HCT116 (cell line): ENCODE measurements around the gene CDKAL1. TPM values are rescaled to one million over a fixed set of nuclear protein-coding genes. Genes with fewer than 3 reads are reported as not detected.

ENCODE experiments used
- ATAC-seq: fragments of 200-7000 bp; cut with Tn5 transposase; 2 replicates; pipeline ENCODE4 v1.9.1; 2020; ENCODE audit warnings: mild to moderate bottlenecking, moderate library complexity
- BruUV-seq: library from RNA; stranded (reverse); fragments of 400-500 nt; replicated peaks from 2 replicates; lab custom pipeline; 2021; lab: Mats Ljungman, UMichigan
- CTCF ChIA-PET: fragments of 300-600 bp; sonication (Branson Sonifier 250); formaldehyde crosslinking; loops from one replicate; lab custom pipeline; 2021; ENCODE audit warnings: antibody characterized with exemption; lab: Charles Lee
- POLR2A ChIA-PET: fragments of 300-600, 350-600 bp; sonication (Branson Sonifier 250); formaldehyde crosslinking; loops from one replicate; lab custom pipeline; 2021; ENCODE audit warnings: antibody characterized with exemption; lab: Charles Lee
- RAD21 ChIA-PET, 2 experiments: fragments of 300-600 bp; sonication (Branson Sonifier 250); formaldehyde crosslinking; loops; one replicate each; lab custom pipeline; 2023; ENCODE audit warnings: low total read pairs in 2 of 2; ENCODE audit not compliant: uncharacterized antibody in 2 of 2, unreplicated experiment in 2 of 2, low non-redundant PET in 1 of 2; lab: Charles Lee
- DNase-seq: peaks from one replicate; pipeline ENCODE4 v3.0.0-alpha.2; 2010; ENCODE audit warnings: low read depth, low spot score
- H2AFZ ChIP-seq: fragments of 200-600 bp; shearing (Covaris generic), sonication (generic); 2 replicates; pipeline ENCODE4 v1.6.1; 2017; ENCODE audit warnings: low read depth, mixed run types, mixed read lengths, antibody characterized with exemption, low read length; ENCODE audit not compliant: poor library complexity, severe bottlenecking
- H3K27ac ChIP-seq: 2 replicates; pipeline ENCODE4 v1.5.1; 2012; ENCODE audit warnings: low read depth, low read length
- H3K27me3 ChIP-seq: fragments of 200-600 bp; sonication (generic); 2 replicates; pipeline ENCODE4 v1.6.1; 2016; ENCODE audit warnings: mixed run types, low read length, mixed read lengths; ENCODE audit not compliant: insufficient read depth
- H3K36me3 ChIP-seq, 2 experiments: fragments of 200-500 bp in 1 of 2; fragments of 200-600 bp in 1 of 2; sonication (Bioruptor generic) in 1 of 2; sonication (generic) in 1 of 2; 2 replicates each; pipeline versions ENCODE4 v1.5.1 to v1.6.1; 2014 to 2016; ENCODE audit warnings: low read length in 2 of 2, inconsistent platforms in 1 of 2, mixed read lengths in 1 of 2, mixed run types in 1 of 2; ENCODE audit not compliant: insufficient read depth in 2 of 2, control insufficient read depth in 1 of 2
- H3K4me1 ChIP-seq, 2 experiments: fragments of 200-600 bp in 1 of 2; sonication (generic) in 1 of 2; 2 replicates each; pipeline versions ENCODE4 v1.5.1 to v1.6.1; 2012 to 2017; ENCODE audit warnings: low read length in 2 of 2, inconsistent platforms in 1 of 2, mild to moderate bottlenecking in 1 of 2, mixed read lengths in 1 of 2, mixed run types in 1 of 2, moderate library complexity in 1 of 2; ENCODE audit not compliant: insufficient read depth in 2 of 2, control insufficient read depth in 1 of 2
- H3K4me2 ChIP-seq: fragments of 200-600 bp; sonication (generic); 2 replicates; pipeline ENCODE4 v1.6.1; 2017; ENCODE audit warnings: mixed run types, low read length, mixed read lengths
- H3K4me3 ChIP-seq, 2 experiments: fragments of 200-600 bp in 1 of 2; sonication (generic) in 1 of 2; replicated peaks in 1 of 2; 2 replicates each; pipeline ENCODE4 v1.5.1; 2011 to 2016; ENCODE audit warnings: low read length in 2 of 2, control low read depth in 1 of 2, low read depth in 1 of 2, mild to moderate bottlenecking in 1 of 2, mixed read lengths in 1 of 2, mixed run types in 1 of 2
- H3K79me2 ChIP-seq: fragments of 200-600 bp; sonication (generic); 2 replicates; pipeline ENCODE4 v1.6.1; 2017; ENCODE audit warnings: mild to moderate bottlenecking, mixed run types, low read length, moderate library complexity, mixed read lengths; ENCODE audit not compliant: insufficient read depth
- H3K9ac ChIP-seq: fragments of 200-600 bp; sonication (generic); 2 replicates; pipeline ENCODE4 v1.6.1; 2016; ENCODE audit warnings: low read length, mixed read lengths
- H3K9me2 ChIP-seq: fragments of 200-600 bp; sonication (generic), shearing (Covaris generic); 2 replicates; pipeline ENCODE4 v1.6.1; 2017; ENCODE audit warnings: mixed run types, mild to moderate bottlenecking, moderate library complexity; ENCODE audit not compliant: insufficient read depth
- H3K9me3 ChIP-seq, 2 experiments: fragments of 200-500 bp in 1 of 2; fragments of 200-600 bp in 1 of 2; sonication (Bioruptor generic) in 1 of 2; sonication (generic) in 1 of 2; 2 replicates each; pipeline ENCODE4 v1.6.1; 2014 to 2017; ENCODE audit warnings: low read length in 2 of 2, mixed read lengths in 2 of 2, inconsistent platforms in 1 of 2, low read depth in 1 of 2, mild to moderate bottlenecking in 1 of 2, mixed run types in 1 of 2, moderate library complexity in 1 of 2; ENCODE audit not compliant: control insufficient read depth in 1 of 2, insufficient read depth in 1 of 2
- H4K20me1 ChIP-seq: fragments of 200-600 bp; sonication (generic), shearing (Covaris generic); 2 replicates; pipeline ENCODE4 v1.6.1; 2017; ENCODE audit warnings: mixed run types, mild to moderate bottlenecking, moderate library complexity; ENCODE audit not compliant: insufficient read depth
- CBX3 ChIP-seq: IDR thresholded peaks from 2 replicates; pipeline ENCODE4 v1.6.1; 2012; ENCODE audit warnings: low read depth
- CEBPB ChIP-seq: IDR thresholded peaks from 2 replicates; pipeline ENCODE4 v1.6.1; 2012; ENCODE audit warnings: low read depth
- ELF1 ChIP-seq: IDR thresholded peaks from 2 replicates; pipeline ENCODE4 v1.6.1; 2012; ENCODE audit warnings: low read depth, borderline replicate concordance
- EZH2 ChIP-seq: fragments of 200-600 bp; sonication (generic); IDR thresholded peaks from 2 replicates; pipeline ENCODE4 v1.6.1; 2017; ENCODE audit warnings: antibody characterized with exemption, mixed run types
- EZH2phosphoT487 ChIP-seq: fragments of 200-600 bp; IDR thresholded peaks from 2 replicates; pipeline ENCODE4 v1.6.1; 2018; ENCODE audit warnings: antibody characterized with exemption, borderline replicate concordance
- JUND ChIP-seq: IDR thresholded peaks from 2 replicates; pipeline ENCODE4 v1.6.1; 2012
- POLR2A ChIP-seq: IDR thresholded peaks from 2 replicates; pipeline ENCODE4 v1.7.0; 2011; ENCODE audit warnings: borderline replicate concordance; ENCODE audit not compliant: insufficient read depth, insufficient read length; ENCODE audit errors: extremely low read depth
- POLR2AphosphoS5 ChIP-seq: IDR thresholded peaks from 2 replicates; pipeline ENCODE4 v1.6.1; 2011; ENCODE audit warnings: mild to moderate bottlenecking, low read depth, low read length, moderate library complexity
- RAD21 ChIP-seq: IDR thresholded peaks from 2 replicates; pipeline ENCODE4 v1.6.1; 2012; ENCODE audit warnings: low read depth, mild to moderate bottlenecking
- SP1 ChIP-seq: IDR thresholded peaks from 2 replicates; pipeline ENCODE4 v1.6.1; 2012; ENCODE audit warnings: low read depth
- SRF ChIP-seq: IDR thresholded peaks from 2 replicates; pipeline ENCODE4 v1.6.1; 2012; ENCODE audit warnings: low read depth
- TCF7L2 ChIP-seq: IDR thresholded peaks from 2 replicates; pipeline ENCODE4 v1.7.0; 2011; ENCODE audit warnings: borderline replicate concordance, inconsistent platforms; ENCODE audit not compliant: insufficient read depth, insufficient read length; ENCODE audit errors: extremely low read depth
- YY1 ChIP-seq: IDR thresholded peaks from 2 replicates; pipeline ENCODE4 v1.6.1; 2011; ENCODE audit warnings: low read length, low read depth, moderate library complexity, mild to moderate bottlenecking; ENCODE audit not compliant: insufficient replicate concordance; ENCODE audit errors: extremely low read depth
- ZBTB33 ChIP-seq: IDR thresholded peaks from 2 replicates; pipeline ENCODE4 v1.6.1; 2011; ENCODE audit warnings: mild to moderate bottlenecking, low read length, moderate library complexity; ENCODE audit not compliant: insufficient replicate concordance; ENCODE audit errors: extremely low read depth
- ZFX ChIP-seq: fragments of 450-650 bp; IDR thresholded peaks from 2 replicates; pipeline ENCODE4 v1.6.1; 2017
- ZNF274 ChIP-seq: fragments of 200-500 bp; sonication (Bioruptor generic); IDR thresholded peaks from 2 replicates; pipeline ENCODE4 v1.6.1; 2014; ENCODE audit warnings: mild to moderate bottlenecking, low read depth, low read length, inconsistent platforms
- intact Hi-C: fragments of 100-400 bp; cut with micrococcal nuclease; formaldehyde crosslinking; loops from 2 replicates; pipeline ENCODE4 v1.10.0; 2022
- total RNA-seq: library from RNA; stranded (reverse); gene quantifications from one replicate; pipeline ENCODE4 v1.2.1, GENCODE V29; 2021; ENCODE audit not compliant: unreplicated experiment
- TF ChIP-seq, protein P1 (sequence below): IDR thresholded peaks from 2 replicates; pipeline ENCODE4 v1.6.1; 2012
- TF ChIP-seq, protein P2 (sequence below): IDR thresholded peaks from 2 replicates; pipeline ENCODE4 v1.6.1; 2012

Gene CDKAL1
- total RNA-seq, 1 experiment from 2014 or later = 14.9 TPM

- Histone ChIP-seq H3K9me3 (no peaks in the 10 kb centered on the region), H3K79me2 (peaks cover 5% of the 10 kb centered on the region; the same call in 1 of the 2 replicates), H3K4me3 (no peak overlapping the region), H3K4me1 (peaks cover 5% of the 10 kb centered on the region in 2 experiments; a peak in 2 of 4 replicates), H4K20me1 (no peaks in the 10 kb centered on the region), H3K9me2 (no peaks in the 10 kb centered on the region), H3K27ac (no peak overlapping the region), H3K9ac (no peak overlapping the region), H2AFZ (no peak overlapping the region), H3K36me3 (no peaks in the 10 kb centered on the region), H3K27me3 (no peaks in the 10 kb centered on the region), H3K4me2 (no peak overlapping the region)
- no peak for TF ChIP-seq ZFX
- TF ChIP-seq JUND = no peak
- no peak for TF ChIP-seq ELF1
- TF ChIP-seq YY1 = no peak
- no peak for TF ChIP-seq POLR2AphosphoS5
- RAD21 ChIA-PET = no interaction called here
- BruUV-seq = no TSS peak
- intact Hi-C loops = no loop called here
- CTCF ChIA-PET = interaction anchor here (1.0 to 1.4 kb wide), 2 partner anchors 19 to 34 kb away, joined by 3 to 8 read pairs; no protein-coding TSS in a partner anchor
- ATAC-seq (no peak), DNase-seq (no peak)
- POLR2A ChIA-PET = no interaction called here
Measured at GRCh38 chr6:20569000-20569610, 34.8 kb downstream of the CDKAL1 start.

DNA sequence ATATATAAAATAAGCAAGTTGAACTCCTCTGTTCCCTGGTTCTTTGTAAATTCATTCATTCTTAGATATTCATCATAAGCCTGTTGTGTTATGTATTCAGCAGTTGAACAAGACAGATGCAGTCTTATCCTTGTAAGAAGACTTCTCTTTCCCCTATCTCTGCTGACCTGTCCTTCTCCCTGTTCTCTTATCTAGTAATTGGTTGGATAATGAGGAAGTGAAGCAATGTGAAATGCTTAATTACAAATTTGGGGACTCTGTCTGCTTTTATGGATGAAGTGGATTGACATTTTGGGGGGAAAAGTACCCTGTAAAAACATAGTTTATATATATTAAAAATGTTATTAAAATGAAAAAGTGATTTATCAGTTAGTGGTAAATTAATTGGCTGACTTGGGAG is 37.0 kb downstream of the CDKAL1 start:
- ATAC-seq (no peak), DNase-seq (no peak)
- Histone ChIP-seq H3K27ac (no peak overlapping the region), H3K9me2 (no peaks in the 10 kb centered on the region), H3K4me2 (no peak overlapping the region), H3K27me3 (no peaks in the 10 kb centered on the region), H3K4me3 (no peak overlapping the region), H2AFZ (no peak overlapping the region), H3K4me1 (peaks cover 5% of the 10 kb centered on the region in 2 experiments; a peak in 2 of 4 replicates), H3K36me3 (no peaks in the 10 kb centered on the region), H3K79me2 (no peaks in the 10 kb centered on the region; the same call in 1 of the 2 replicates), H3K9ac (no peak overlapping the region), H4K20me1 (no peaks in the 10 kb centered on the region), H3K9me3 (no peaks in the 10 kb centered on the region)
- intact Hi-C loops = no loop called here
- ChIA-PET RAD21 (no interaction called here), POLR2A (no interaction called here), CTCF (no interaction called here)
- BruUV-seq = no TSS peak
- no peak for TF ChIP-seq TCF7L2
- TF ChIP-seq, protein P1, sequence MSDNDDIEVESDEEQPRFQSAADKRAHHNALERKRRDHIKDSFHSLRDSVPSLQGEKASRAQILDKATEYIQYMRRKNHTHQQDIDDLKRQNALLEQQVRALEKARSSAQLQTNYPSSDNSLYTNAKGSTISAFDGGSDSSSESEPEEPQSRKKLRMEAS = no peak
- TF ChIP-seq RAD21 = no peak
- TF ChIP-seq, protein P2, sequence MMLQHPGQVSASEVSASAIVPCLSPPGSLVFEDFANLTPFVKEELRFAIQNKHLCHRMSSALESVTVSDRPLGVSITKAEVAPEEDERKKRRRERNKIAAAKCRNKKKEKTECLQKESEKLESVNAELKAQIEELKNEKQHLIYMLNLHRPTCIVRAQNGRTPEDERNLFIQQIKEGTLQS = no peak
- TF ChIP-seq SRF = no peak
- no peak for TF ChIP-seq ZFX
- TF ChIP-seq ZNF274 = no peak
- TF ChIP-seq CBX3 = no peak
- no peak for TF ChIP-seq SP1
- no peak for TF ChIP-seq POLR2A
- no peak for TF ChIP-seq EZH2phosphoT487
- TF ChIP-seq CEBPB = no peak
- no peak for TF ChIP-seq EZH2
- no peak for TF ChIP-seq ZBTB33
